ENCODE results near the gene IRF4. TPM values are rescaled to one million over a fixed set of nuclear protein-coding genes. Genes with fewer than 3 reads are reported as not detected.

The IRF4 gene
- total RNA-seq, 6 experiments from 2014 or later, result not detected

DNA sequence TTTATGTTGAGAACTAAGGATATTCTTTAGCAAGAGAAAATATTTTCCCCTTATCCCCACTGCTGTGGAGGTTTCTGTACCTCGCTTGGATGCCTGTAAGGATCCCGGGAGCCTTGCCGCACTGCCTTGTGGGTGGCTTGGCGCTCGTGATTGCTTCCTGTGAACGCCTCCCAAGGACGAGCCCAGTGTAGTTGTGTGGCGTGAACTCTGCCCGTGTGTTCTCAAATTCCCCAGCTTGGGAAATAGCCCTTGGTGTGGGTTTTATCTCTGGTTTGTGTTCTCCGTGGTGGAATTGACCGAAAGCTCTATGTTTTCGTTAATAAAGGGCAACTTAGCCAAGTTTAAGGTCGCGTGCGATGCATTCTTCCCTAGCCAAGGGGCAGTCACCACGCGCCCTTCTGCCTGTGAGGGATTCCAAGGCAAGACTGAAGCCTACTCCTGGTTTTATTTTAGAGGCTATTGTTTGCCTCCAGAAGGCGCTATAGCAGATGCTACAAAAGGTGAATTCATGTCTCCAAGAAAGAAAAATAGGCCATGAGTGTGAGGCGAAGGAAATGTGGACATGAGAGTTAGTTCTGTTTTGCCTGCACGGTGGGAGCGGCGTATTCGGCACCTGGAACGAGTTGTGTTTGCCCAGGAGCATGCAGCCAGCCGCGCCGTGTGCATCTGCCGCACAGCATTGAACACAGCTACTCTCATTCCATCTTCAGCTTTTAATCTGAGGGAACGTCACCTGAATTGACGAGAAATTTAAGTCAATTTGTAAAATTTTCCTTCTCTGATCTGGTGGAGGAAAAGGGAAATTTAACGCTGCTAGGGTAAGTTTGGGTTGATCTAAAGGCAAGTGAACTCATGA lies 40.3 kb upstream of the IRF4 start:
- H3K27ac Mint-ChIP-seq, result no peak overlapping the region
- no peak for DNase-seq
- no peaks in the 10 kb centered on the region for H3K4me1 Mint-ChIP-seq (ENCODE audit: low read depth)
- TF ChIP-seq, protein P1, sequence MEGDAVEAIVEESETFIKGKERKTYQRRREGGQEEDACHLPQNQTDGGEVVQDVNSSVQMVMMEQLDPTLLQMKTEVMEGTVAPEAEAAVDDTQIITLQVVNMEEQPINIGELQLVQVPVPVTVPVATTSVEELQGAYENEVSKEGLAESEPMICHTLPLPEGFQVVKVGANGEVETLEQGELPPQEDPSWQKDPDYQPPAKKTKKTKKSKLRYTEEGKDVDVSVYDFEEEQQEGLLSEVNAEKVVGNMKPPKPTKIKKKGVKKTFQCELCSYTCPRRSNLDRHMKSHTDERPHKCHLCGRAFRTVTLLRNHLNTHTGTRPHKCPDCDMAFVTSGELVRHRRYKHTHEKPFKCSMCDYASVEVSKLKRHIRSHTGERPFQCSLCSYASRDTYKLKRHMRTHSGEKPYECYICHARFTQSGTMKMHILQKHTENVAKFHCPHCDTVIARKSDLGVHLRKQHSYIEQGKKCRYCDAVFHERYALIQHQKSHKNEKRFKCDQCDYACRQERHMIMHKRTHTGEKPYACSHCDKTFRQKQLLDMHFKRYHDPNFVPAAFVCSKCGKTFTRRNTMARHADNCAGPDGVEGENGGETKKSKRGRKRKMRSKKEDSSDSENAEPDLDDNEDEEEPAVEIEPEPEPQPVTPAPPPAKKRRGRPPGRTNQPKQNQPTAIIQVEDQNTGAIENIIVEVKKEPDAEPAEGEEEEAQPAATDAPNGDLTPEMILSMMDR (IDR thresholded peaks at IDR 0.05), result no peak
- no peaks in the 10 kb centered on the region for H3K36me3 Mint-ChIP-seq (ENCODE audit: low read depth)
- H3K4me3 Mint-ChIP-seq, result no peak overlapping the region
- H3K9me3 Mint-ChIP-seq, result peaks cover 9% of the 10 kb centered on the region; the same call in 1 of the 2 replicates
- H3K27me3 Mint-ChIP-seq (ENCODE audit: insufficient read depth), result peaks cover 3% of the 10 kb centered on the region

DNA sequence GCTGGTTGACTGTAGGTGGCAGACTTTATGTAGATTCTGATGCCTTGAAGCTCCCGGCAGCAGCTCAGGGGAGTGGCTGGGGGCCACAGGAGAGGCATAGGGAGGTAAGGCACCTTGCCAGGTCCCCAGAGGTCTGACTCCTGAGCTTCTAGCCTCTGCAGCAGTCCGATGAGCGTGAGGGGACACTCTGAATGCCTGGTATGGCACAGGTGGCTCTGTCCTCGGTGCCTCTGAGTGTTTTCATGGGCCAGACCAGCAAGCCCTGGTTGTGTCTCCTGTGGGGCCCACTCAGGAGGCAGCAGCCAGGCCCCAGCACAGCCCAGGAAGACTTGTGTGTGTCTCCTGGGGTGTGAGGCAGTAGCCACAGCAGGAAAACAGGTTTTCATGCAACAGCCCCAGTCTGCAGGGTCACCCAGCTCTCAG lies 39.7 kb upstream of the IRF4 start:
- H3K27me3 Mint-ChIP-seq (ENCODE audit: insufficient read depth), result peaks cover 3% of the 10 kb centered on the region
- no peak overlapping the region for H3K27ac Mint-ChIP-seq
- TF ChIP-seq, protein P1 (IDR thresholded peaks at IDR 0.05), result no peak
- H3K36me3 Mint-ChIP-seq (ENCODE audit: low read depth), result no peaks in the 10 kb centered on the region
- no peaks in the 10 kb centered on the region for H3K4me1 Mint-ChIP-seq (ENCODE audit: low read depth)
- no peak overlapping the region for H3K4me3 Mint-ChIP-seq
- DNase-seq, result no peak
- peaks cover 9% of the 10 kb centered on the region; the same call in 1 of the 2 replicates for H3K9me3 Mint-ChIP-seq

DNA sequence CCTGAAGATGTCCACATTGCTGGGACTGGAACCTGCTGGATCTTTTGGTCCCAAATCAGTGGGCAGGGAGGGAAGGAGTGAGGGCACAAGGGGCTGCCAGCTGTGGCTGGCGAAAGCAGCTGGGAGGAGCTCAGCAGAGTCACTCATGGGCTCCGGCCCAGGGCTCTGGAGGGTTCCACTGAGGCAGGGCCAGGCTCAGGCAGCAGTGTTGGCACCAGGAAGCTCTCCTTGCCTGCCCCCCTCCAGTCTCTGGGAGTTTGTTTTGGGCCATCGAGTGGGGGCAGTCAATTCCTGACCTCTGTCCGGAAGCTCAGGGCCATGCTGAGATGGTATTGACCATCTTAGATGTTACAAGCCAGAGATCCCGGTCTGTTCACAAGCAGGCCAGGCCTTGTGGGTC lies 39.1 kb upstream of the IRF4 start:
- H3K27ac Mint-ChIP-seq, result no peak overlapping the region
- H3K4me1 Mint-ChIP-seq (ENCODE audit: low read depth), result no peaks in the 10 kb centered on the region
- no peaks in the 10 kb centered on the region for H3K36me3 Mint-ChIP-seq (ENCODE audit: low read depth)
- peaks cover 3% of the 10 kb centered on the region for H3K27me3 Mint-ChIP-seq (ENCODE audit: insufficient read depth)
- peaks cover 9% of the 10 kb centered on the region; the same call in 1 of the 2 replicates for H3K9me3 Mint-ChIP-seq
- H3K4me3 Mint-ChIP-seq, result no peak overlapping the region
- DNase-seq, result no peak
- TF ChIP-seq, protein P1 (IDR thresholded peaks at IDR 0.05), result no peak

DNA sequence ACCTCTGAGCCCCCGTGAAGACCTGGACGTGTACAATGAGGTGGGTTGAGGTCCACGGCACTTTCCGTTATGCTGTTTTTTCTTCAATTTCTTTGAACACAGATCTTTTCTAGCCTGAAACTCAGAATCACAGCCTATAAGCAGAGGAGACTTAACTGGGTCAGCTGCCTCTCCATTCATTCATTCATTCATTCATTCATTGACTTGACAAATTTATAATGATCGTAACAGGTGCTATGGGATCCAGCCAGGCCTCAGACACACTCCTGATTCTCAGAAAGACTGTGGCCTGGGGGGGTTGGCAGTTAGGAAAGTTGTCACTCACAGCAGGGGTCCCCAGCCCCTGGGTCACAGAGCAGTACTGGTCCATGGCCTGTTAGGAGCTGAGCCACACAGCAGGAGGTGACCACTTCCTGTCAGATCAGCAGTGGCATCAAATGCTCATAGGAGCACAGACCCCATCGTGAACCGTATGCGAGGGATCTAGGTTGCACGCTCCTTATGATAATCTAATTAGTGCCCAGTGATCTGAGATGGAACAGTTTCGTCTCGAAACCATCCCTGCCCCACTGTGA lies 38.6 kb upstream of the IRF4 start:
- no peaks in the 10 kb centered on the region for H3K4me1 Mint-ChIP-seq (ENCODE audit: low read depth)
- peaks cover 9% of the 10 kb centered on the region; the same call in 1 of the 2 replicates for H3K9me3 Mint-ChIP-seq
- no peak overlapping the region for H3K4me3 Mint-ChIP-seq
- no peak overlapping the region for H3K27ac Mint-ChIP-seq
- peaks cover 5% of the 10 kb centered on the region for H3K27me3 Mint-ChIP-seq (ENCODE audit: insufficient read depth)
- H3K36me3 Mint-ChIP-seq (ENCODE audit: low read depth), result no peaks in the 10 kb centered on the region
- DNase-seq, result no peak
- TF ChIP-seq, protein P1 (IDR thresholded peaks at IDR 0.05), result no peak

DNA sequence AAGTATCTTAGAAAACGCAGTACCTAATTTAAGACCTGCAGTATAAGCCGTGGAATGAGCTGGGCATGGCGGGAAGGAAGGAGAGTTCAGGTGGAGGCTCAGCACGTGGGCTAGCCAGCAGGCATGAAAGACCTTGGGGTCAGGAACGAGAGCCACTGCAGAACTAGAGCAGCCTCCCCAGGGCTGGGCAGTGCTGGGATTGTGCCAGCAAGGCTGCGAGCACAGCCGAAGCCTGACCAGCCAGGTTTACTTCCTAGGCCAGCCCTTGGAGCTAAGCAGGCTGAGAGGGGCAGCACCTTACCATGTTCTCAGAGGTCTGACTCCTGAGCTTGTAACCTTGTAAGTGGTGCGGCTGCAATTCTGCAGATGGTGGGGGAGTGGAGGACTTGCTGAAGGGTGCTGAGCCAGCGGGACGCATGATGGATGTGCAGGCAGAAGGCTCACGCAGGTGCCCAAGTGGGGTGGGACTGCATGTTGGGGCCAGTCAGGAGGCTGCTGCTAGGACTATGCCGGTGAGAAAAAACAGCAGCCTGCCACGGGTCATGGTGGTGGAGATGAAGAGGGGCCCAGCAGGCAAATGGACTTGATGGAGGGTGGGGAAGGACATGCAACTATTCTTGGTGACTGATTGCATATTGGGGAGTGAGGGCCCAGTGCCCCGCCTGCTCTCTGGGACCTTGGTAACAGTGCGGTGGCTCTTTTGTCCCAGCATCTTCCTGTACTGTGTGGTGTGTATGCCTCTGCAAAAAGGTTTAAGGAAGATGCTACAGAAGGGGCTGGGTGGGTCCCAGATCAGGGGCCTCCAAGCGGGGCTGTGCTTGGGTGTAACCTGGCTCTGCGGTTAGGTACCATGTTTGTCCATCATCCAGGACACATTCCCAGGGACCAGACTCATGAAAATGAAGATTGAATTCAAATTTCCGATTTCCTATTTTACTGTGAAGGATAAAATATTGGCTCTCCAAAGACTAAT lies 37.6 kb upstream of the IRF4 start:
- DNase-seq, result no peak
- peaks cover 14% of the 10 kb centered on the region; the same call in 1 of the 2 replicates for H3K9me3 Mint-ChIP-seq
- no peaks in the 10 kb centered on the region for H3K36me3 Mint-ChIP-seq (ENCODE audit: low read depth)
- TF ChIP-seq, protein P1 (IDR thresholded peaks at IDR 0.05), result no peak
- H3K4me1 Mint-ChIP-seq (ENCODE audit: low read depth), result no peaks in the 10 kb centered on the region
- no peak overlapping the region for H3K4me3 Mint-ChIP-seq
- no peak overlapping the region for H3K27ac Mint-ChIP-seq
- H3K27me3 Mint-ChIP-seq (ENCODE audit: insufficient read depth), result peaks cover 5% of the 10 kb centered on the region
